Epidermal melanocyte (primary cell): ENCODE data around the gene C16orf89.

Experiments used
- DNase-seq: peaks from one replicate; pipeline ENCODE4 v3.0.0; 2011; ENCODE audit warnings: low spot score; ENCODE audit not compliant: insufficient read length

C16orf89 gene

DNA sequence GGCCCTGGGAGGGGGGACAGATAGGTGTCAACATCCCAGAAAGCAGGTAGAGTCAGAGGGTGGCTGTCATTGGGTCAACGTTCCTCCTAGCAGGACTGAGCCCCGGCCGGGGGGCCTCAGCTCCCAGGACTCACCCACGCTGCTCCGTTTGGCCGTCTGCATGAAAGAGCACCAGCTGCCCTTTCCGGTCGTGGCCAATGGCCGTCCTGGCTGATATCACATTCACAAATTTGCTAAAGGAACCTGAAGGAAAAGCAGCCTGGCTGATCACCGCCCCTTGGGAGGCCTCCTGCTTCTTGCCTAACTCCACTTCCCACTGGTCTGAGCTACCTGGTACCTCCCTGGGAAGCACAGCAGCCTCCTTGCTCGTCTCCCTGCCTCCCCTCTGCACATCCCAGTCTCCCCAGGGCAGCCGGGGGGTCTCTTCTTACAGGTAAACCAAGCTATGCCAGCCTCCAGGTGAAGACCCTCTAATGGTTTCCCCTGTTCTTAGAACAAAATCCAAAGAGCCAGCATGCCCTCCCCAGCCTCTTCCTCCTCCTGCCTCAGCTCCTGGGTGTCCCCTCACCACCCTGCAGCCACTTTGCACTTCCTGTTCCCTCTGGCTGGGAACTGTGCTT is 35.4 kb downstream of the C16orf89 start:
- DNase-seq = no peak

DNA sequence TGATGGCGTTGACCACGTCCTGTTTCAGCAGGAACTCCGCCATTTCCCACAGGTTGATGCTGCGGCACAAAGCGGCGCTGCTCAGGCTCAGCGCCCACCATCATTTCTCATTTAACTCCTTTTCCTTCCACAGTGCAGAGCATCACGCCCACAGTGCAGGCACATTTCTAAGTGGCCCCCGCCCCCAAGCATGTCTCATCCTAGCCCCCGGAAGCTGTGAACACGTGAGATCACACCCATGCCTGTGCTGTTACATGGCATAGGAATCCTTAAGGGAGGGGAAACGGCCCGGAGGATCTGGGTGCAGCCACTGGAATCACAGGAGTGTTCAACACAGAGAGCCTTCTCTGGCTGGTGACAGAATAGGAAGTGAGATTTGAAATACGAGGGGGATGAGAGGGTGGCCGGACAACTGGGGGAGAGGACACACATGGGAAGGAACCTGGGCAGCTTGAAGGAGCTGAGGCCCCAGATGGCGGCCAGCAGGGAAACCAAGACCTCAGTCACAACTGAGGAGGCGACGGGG is 36.7 kb downstream of the C16orf89 start:
- DNase-seq = no peak

DNA sequence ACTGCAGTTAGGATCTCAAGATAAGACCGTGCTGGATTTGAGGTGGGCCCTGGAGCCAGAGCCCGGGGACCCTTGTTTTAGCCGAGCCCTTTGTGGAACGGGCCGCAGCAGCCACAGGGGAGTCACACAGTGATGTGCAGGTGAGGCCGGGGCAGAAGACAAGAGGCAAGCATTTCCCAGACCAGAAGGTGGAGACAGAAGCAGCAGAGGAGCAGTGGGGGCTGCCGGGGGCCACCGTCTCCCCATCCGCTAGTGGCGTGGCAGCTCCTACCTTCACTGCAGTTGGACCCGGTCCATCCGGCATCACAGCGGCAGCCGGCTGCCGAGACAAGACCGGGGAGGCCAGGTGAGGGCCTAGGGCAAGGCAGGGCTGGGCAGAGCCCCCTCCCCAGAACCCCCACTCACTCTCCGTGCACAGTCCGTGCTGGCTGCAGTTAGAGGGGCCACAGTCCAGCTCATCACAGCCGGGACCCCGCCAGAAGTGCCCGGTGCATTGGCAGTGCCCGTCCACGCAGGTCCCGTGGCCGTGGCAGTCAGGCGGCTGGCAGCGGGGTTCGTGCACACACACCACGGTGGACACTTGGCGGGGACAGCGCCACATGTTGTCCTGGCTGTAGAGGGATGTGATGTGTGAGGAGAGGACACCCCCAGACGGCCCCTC is 38.1 kb downstream of the C16orf89 start:
- peak; percentile 5 for DNase-seq

DNA sequence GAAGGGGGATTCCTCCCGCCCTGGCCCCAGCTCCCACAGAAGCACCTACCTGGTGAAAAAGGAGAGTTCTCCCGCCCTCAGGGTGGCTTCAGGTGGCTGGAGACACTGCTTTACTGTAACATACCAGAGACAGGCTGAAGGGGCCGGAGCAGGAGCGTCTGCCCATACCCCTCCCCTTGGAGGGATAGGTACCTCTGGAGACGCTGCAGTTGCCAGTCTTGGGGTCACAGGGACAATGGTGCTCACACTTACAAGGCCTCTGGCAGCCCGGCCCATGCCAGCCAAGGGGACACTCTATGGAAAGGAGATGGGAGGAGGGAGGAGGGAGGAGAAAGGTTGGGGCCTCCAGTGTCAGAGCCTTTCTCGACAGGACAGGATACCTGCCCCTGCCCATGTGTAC is 38.7 kb downstream of the C16orf89 start:
- peak; percentile 2 for DNase-seq

DNA sequence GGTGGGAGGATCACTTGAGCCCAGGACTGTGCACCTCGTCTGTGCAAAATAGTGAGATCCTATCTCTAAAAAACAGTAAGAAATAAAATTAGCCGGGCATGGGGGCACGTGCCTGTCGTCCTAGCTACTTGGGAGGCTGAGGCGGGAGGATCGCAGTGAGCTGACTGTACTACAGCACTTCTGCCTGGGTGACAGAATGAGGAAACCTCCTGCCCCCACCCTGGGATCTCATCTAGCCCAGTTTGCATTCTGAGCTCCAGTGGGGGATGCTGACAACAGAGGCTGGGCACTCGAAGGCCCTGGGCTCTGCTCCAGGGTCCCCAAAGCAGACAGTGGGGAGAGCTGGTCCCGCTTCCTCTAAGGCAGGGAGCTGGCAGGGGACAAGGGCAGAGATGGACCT is 39.1 kb downstream of the C16orf89 start:
- peak; percentile 1 for DNase-seq

DNA sequence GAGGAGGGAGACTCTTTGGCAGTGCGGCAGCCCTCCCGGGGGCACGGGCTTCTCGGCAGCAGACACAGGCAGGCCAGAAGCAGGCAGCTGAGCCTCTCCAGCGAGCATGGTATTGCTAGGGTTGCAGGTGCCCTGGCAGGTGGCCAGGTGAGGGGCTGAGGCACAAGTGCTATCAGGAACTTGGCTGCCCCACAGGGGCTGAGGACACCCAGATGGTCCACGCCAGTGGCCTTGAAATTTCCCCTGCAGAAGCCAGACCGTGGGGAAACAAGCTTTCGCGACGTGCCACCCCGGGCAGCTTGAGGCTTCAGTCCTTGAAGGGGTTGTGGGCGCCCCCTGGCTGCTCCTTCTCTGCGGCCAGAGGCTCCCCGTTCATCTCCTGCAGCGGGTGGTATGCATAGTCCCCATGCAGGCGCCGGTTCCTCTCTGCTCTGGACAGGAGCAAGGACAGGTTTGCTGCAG is 40.6 kb downstream of the C16orf89 start:
- DNase-seq = peak; percentile 13

DNA sequence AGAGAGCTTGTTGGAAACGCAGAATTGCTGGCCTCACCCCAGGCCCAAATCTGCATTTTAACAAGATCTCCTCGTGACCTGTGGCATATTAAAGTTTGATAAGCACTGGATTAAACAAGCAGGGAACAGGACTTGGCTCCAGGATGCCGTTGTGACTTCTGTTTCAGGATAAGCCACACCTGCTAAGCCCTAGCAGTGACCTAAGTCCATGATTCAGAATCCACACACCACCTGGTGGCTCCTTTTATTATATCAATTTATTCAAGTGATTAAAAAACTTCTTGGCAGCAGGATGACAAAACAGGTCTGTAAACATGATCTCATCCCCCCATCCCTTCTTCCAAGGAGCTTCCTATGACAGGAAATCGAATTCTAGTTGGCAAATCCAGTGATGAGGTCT is 41.1 kb downstream of the C16orf89 start:
- DNase-seq = peak; percentile 4

DNA sequence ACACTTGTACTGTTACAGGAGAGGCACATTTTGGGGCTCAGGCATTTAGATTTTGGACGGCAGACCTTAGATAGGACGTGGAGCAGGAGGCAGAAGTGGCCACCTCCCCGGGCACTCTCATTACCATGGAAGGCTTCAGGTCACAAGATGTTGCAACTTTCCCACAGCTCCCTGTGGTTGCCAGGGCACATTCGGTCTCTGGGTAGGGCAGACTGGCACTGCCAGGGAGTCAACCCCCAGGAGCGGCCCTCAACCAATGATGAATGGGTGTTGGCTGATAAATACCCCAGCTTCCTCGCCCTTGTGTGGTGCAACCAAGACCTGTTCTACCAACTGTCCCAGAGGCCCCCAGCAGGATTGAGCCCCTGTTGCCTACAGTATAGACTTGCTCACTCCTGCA is 43.2 kb downstream of the C16orf89 start:
- no peak for DNase-seq

DNA sequence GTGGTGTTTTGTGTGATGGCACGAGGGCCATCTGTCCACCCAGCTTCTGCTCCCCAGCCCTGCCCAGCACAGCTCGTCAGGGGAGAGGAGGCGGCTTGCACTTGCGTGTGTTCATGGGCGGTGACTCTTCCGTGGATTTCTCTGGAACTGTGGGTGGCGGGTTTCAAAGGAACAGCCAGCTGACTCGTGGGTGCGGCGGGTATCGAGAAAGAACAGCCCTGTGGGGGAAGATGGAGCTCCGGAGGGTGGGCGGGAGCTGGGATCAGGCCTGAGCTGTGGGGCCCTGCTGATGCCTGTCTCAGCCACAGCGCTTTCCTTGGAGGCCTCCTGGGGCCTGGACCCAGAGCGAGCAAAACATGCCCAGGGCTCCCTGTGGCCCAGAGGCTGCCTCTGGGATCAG is 45.2 kb downstream of the C16orf89 start:
- no peak for DNase-seq

DNA sequence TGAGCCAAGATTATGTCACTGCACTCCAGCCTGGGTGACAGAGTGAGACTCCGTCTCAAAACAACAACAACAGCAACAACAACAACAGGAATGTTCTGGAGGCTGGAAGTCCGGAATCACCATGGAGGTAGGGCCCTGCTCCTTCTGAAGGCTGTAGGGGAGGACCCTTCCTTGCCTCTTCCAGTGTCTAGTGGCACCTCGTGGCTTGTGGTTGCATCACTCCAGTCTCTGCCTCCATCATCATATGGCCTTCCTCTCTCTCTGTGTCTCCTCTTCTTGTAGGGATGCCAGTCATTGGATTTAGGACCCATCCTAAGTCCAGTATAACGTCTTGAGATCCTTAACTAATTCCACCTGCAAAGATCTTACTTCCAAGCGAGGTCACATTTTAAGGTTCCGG is 46.0 kb downstream of the C16orf89 start:
- no peak for DNase-seq

DNA sequence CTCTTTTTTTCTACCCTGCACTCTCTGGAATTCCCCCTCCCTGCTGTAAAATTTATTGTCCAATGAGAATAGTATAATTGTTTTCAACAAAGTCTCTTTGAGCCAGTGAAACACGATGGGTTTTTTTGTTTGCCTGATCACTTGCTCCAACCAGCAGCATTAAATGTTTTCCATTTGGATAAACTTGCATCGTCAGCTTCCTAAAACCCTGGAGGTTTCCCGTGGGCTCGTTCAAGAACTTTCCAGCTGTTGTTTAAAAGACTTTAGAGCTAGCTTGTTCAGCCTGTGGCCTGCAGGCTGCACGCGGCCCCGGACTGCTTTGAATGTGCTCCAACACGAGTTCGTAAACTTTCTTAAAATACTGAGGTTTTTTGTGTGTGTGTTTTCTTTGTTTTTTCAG is 47.0 kb downstream of the C16orf89 start:
- DNase-seq = peak; percentile 75

DNA sequence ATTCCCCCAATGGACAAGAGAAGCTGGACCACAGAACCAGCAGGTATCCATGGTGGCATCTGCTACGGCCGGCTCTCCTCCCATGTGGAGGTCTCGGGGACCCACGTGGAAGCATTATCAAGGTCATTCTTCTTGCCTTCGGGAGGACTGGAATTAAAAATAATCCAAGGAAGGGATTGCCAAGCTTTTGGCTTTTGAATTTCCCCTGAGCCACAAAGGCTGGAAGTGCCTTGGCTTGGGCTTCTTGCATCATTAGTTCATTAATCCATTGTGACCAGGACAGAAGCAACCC is 48.1 kb downstream of the C16orf89 start:
- DNase-seq = no peak

DNA sequence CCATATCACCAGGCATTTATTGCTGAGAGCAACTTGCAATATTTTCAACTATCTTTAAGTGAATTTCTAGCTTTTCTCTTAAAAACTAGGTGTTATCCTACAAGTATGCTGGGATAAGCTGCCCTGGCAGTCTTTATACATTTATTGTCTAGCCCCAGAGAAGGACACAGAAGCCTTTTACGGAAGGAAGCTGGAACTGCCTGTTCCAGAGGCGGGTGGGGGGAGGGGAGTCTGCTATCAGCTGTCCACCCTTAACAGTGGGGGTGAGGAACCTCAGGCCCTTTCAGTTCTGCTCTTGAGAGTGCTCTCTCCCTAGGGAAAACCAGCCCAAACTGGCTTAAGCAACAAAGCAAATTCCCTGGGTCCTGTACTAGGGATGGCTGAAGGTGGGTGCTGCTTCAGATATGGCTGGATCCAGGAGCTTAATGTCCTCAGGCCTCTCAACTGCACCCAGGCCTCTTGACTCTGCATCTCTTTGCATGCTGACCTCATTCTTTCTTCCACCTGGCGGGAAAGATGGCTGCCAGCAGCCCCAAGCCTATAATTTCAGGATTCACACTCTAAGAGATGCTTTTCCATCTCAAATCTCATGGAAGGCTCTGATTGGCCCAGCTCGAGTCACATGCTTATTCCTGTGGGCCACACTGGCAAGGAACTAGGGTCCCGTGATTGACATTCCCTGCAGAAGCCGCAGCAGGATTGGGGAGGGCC is 48.6 kb downstream of the C16orf89 start:
- no peak for DNase-seq

DNA sequence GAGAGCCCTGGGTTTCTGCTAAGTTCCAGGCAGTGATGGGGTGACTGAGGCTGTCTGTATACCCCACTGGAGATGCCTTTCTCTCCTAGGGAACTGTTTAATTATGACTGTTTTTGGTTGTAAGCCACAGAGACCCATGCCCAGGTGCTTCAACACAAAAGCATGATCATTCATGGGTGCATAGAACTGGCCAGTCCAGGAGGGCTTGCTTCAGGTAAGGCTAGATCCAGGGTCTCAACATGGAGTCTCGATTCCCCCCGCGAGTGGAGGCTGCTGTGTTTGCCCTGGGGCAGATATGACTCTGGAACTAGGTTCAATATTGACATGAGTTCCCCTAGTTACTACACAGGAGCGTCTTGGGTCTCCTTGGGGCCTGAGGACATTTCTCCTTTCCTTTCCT is 49.9 kb downstream of the C16orf89 start:
- no peak for DNase-seq

DNA sequence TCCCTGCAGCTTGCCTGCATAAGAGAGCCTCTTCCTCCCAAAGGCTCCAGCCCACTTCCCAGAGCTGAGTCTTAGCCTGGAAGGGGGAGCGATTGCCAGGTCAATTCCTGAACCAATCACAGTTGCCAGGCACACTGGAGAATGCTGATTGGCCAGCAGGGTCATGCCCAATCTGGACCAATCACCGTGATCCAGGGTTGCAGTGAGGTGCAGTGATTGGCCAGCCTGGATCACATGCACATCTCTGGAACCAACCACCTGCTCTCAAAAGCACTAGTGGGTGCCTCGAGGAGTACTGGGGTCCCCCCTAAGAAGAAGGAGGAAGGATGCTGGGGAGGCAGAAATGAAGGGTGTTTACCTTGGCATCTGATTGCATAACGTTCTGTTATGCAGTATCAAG is 50.4 kb downstream of the C16orf89 start:
- no peak for DNase-seq

DNA sequence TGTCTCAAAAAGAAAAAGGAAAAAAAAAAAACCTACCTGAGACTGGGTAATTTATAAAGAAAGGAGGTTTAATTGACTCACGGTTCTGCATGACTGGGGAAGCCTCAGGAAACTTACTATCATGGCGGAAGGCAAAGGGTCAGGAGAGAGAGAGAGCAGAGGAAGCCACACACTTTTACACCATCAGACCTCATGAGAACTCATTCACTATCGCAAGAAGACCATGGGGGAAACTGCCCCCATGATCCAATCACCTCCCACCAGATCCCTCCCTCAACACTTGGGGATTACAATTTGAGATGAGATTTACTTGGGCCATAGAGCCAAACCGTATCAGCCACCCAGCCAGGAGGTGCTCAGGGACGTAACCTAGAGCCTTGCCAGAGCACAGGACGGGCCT is 52.9 kb downstream of the C16orf89 start:
- no peak for DNase-seq

DNA sequence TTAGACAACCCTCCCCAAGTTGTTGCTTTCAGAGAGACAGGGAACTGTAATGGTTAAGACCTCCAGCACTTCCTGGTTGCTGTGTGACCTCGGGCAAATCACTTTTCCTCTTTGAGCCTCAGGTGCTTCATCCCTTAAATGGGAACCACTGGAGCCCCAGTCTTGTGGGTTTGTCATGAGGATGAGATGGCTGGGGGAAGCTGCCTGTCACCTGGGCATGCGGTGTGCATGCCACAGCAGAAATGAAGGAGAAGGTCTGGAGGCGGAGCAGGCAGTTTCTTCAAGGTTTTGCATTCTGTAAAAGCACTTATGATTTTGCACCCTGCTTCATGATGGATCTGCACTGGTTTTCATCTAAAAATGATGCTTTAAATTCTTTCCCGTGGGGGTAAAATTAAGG is 54.1 kb downstream of the C16orf89 start:
- DNase-seq = no peak

DNA sequence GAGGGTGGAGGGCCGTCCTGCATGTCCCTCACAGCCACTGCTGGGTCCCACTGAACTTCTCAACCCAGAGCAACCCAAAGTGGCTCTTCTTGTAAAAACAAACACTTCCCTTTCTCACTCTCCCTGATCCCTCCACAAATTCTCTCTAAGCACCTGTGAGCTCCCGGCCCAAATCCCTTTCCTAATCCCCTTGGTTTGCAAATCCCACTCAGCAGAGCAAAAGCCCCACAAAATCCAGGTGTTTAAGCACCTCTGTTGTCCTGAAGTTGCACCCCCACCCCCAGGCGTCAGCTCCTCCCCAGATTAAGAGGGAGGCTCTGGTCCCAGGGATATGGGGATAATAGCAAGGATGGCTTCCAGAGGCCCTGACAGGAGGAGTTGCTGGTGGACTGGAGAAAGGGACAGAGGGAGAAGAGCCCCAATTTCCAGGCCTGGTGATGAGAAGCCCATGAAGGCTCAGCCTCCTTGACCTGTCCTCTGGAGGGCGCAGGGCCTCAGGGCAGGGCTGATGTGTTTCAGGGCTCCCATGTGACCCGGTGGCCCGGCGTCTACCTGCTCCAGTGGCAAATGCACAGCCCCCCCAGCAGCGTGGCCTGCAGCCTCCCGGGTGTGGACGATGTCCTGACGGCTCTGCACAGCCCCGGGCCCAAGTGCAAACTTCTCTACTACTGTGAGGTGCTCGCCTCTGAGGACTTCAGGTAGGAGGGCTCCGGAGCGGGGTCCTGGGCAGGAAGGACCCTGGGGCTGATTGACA is 55.0 kb downstream of the C16orf89 start:
- no peak for DNase-seq

DNA sequence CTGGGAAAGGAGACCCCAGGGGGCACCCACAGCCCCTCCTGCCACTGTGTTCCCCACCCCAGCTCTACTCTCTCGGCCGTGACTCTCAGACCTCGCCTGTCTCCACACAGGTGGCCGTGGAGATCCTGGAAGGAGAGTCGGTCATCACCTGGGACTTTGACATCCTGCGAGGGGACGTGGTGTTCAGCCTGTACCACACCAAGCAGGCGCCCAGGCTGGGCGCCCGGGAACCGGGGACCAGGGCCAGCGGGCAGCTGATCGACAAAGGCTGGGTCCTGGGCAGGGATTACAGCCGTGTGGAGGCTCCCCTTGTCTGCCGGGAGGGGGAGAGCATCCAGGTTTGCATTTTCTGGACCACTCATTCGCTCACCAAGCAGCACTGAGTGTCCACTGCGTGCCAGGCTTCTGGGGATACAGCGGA is 57.4 kb downstream of the C16orf89 start:
- no peak for DNase-seq

DNA sequence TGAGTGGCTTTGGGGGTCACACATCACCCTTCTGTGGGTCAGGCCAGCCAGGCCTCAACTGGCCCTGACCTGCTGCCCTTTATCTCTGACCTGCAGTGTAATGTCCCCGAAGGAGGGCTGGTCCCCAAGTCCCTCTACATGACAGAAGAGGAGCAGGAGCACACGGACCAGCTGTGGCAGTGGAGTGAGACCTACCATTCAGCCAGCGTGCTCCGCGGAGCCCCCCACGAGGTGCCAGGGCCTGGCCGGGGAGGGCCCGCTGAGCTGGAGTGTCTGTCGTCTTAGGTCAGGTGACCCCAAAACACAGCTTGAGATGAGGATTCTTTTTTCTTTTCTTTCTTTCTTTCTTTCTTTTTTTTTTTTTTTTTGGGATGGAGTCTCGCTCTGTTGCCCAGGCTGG is 58.5 kb downstream of the C16orf89 start:
- no peak for DNase-seq

DNA sequence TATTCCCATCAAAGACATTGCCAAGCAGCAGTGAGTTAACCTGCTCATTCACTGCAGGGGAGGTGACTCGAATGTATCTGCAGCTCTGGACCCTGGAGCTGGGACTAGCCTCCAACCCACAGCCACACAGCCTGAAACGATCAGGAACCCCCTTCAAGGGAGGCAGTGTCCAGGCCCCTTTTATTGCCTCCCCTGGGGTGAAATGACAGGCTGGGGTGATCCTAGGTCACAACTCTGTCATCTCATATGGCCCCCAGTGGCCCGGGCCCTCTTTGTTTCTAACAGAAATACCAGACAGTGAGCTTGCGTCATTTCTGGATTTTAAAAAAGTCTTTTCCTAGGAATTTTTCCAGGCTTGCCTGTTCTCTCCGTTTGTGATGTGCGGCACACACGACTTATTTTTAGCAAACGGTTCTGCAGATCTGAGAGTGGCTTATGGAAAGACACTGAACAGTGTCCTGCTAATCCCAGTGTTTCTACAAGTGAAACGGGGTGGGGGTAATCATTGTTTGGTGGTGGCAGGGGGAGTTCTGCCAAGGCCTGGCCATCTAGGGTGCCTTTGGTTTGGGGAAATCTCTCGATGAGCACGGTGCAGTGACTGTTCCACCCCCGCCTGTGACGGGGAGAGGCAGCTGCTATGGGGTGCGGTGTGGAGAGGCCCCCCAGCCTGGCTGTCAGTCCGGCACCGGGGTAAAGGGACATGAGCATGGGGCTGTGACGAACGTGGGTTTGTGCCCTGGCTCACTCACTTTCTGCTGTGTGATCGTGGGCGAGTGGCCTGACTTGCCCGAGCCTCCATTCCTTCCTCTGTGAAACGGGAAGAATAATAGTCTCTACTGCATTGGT is 59.2 kb downstream of the C16orf89 start:
- DNase-seq = no peak
